GM08714 (cell line): ENCODE measurements around the gene CNN3.

Experiments used
- H3K4me3 ChIP-seq: fragments of 200-500 bp; sonication (Bioruptor generic); 2 replicates; pipeline ENCODE4 v1.5.1; 2014; ENCODE audit warnings: mild to moderate bottlenecking, low read length, inconsistent platforms
- ZNF274 ChIP-seq: IDR thresholded peaks from 2 replicates; pipeline ENCODE4 v1.6.1; 2012; ENCODE audit warnings: mild to moderate bottlenecking, low read depth, low read length

CNN3 gene

GRCh38 chr1:94936861-94937620 is 10.1 kb upstream of the CNN3 start:
- H3K4me3 ChIP-seq, result no peak overlapping the region
- no peak for TF ChIP-seq ZNF274

GRCh38 chr1:94935476-94935875 is 8.6 kb upstream of the CNN3 start:
- no peak overlapping the region for H3K4me3 ChIP-seq
- TF ChIP-seq ZNF274, result no peak

GRCh38 chr1:94935034-94935433 is 8.1 kb upstream of the CNN3 start:
- no peak overlapping the region for H3K4me3 ChIP-seq

GRCh38 chr1:94934551-94934950 is 7.6 kb upstream of the CNN3 start:
- H3K4me3 ChIP-seq, result no peak overlapping the region

More at GRCh38 chr1:94935034-94935433, 8.1 kb upstream of the CNN3 start:
- TF ChIP-seq ZNF274, result no peak

GRCh38 chr1:94931254-94931841 is 4.4 kb upstream of the CNN3 start:
- no peak for TF ChIP-seq ZNF274

More at GRCh38 chr1:94934551-94934950, 7.6 kb upstream of the CNN3 start:
- TF ChIP-seq ZNF274, result no peak

GRCh38 chr1:94929351-94930217 is 2.7 kb upstream of the CNN3 start:
- no peak for TF ChIP-seq ZNF274
- H3K4me3 ChIP-seq, result no peak overlapping the region

More at GRCh38 chr1:94931254-94931841, 4.4 kb upstream of the CNN3 start:
- no peak overlapping the region for H3K4me3 ChIP-seq

- peak overlapping the region; percentile 66; the same call in 1 of the 2 replicates for H3K4me3 ChIP-seq
- no peak for TF ChIP-seq ZNF274
Measured at GRCh38 chr1:94928293-94928939, 1.5 kb upstream of the CNN3 start.

- no peak for TF ChIP-seq ZNF274
- H3K4me3 ChIP-seq, result peak overlapping the region; percentile 66
Measured at GRCh38 chr1:94927405-94928175, 680 bp upstream of the CNN3 start.

GRCh38 chr1:94926126-94926914 is 590 bp downstream of the CNN3 start:
- peak overlapping the region; percentile 57 for H3K4me3 ChIP-seq
- TF ChIP-seq ZNF274, result no peak

- no peak for TF ChIP-seq ZNF274
- H3K4me3 ChIP-seq, result peak overlapping the region; percentile 57
Measured at GRCh38 chr1:94925561-94926125, 1.3 kb downstream of the CNN3 start.

- peak overlapping the region; percentile 24; the same call in 1 of the 2 replicates for H3K4me3 ChIP-seq
- TF ChIP-seq ZNF274, result no peak
Measured at GRCh38 chr1:94925004-94925403, 1.9 kb downstream of the CNN3 start.

- H3K4me3 ChIP-seq, result no peak overlapping the region
- no peak for TF ChIP-seq ZNF274
Measured at GRCh38 chr1:94922761-94923331, 4.1 kb downstream of the CNN3 start.
